Measurements from ENCODE around the gene USP22. TPM values are rescaled to one million over a fixed set of nuclear protein-coding genes. Genes with fewer than 3 reads are reported as not detected.

Gene USP22
- total and polyA plus RNA-seq, 9 donors: 75.2 to 246 (median 197) TPM

DNA sequence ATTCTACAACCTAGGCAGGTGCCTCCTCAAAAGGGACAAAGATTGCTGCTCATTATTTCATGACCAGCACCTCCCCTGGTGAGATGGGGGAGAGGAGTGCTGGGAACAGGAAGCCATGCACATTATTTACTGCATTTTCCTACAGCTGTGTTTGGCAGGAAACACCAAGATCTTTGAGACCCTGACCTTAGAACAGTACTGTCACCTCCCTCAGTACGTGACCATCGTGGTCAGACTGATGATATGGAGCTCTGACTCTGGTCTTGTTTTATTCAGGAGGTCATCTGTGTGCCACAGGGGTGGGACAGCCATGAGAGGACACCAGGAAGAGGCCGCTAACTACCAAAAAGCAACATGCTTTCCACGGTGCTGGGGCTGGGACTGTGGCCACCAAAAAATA, 37.4 kb downstream of the USP22 start:
- WGBS, 3 donors: 33 to 50% (median 35%) methylated on average over 4 of the region's 4 CpGs
- no peaks in the 10 kb centered on the region for H3K9me3 ChIP-seq
- no peak overlapping the region for H3K4me3 ChIP-seq
- no peaks in the 10 kb centered on the region for H3K27me3 ChIP-seq
- intact Hi-C loops (cut with DNase I): no loop called here
- no peaks in the 10 kb centered on the region for H3K36me3 ChIP-seq
- DNase-seq: peak in 1 of 5 donors; percentile 13
- no peak for TF ChIP-seq CTCF (IDR thresholded peaks at IDR 0.05)
- H3K4me1 ChIP-seq (ENCODE audit: insufficient read depth): peaks cover 1% of the 10 kb centered on the region
- no peak overlapping the region for H3K27ac ChIP-seq

- DNase-seq: peak in 2 of 5 donors; percentile 28 to 51
- WGBS, 3 donors: 56 to 69% (median 64%) methylated on average over 26 of the region's 26 CpGs
- Histone ChIP-seq H3K9me3 (no peaks in the 10 kb centered on the region), H3K27ac (no peak overlapping the region), H3K4me3 (no peak overlapping the region), H3K4me1 (ENCODE audit: insufficient read depth) (peaks cover 5% of the 10 kb centered on the region), H3K36me3 (no peaks in the 10 kb centered on the region), H3K27me3 (no peaks in the 10 kb centered on the region)
- TF ChIP-seq EP300 (IDR thresholded peaks at IDR 0.05): no peak
- TF ChIP-seq CTCF (IDR thresholded peaks at IDR 0.05): no peak
- no peak for TF ChIP-seq POLR2A (IDR thresholded peaks at IDR 0.05)
- intact Hi-C loops (cut with DNase I): no loop called here
Measured at GRCh38 chr17:21004016-21004930, 38.5 kb downstream of the USP22 start.

GRCh38 chr17:21003007-21003621, 39.7 kb downstream of the USP22 start:
- Histone ChIP-seq H3K9me3 (no peaks in the 10 kb centered on the region), H3K4me1 (ENCODE audit: insufficient read depth) (peaks cover 15% of the 10 kb centered on the region), H3K36me3 (no peaks in the 10 kb centered on the region), H3K4me3 (no peak overlapping the region), H3K27ac (no peak overlapping the region), H3K27me3 (no peaks in the 10 kb centered on the region)
- no peak for TF ChIP-seq POLR2A (IDR thresholded peaks at IDR 0.05)
- no peak for TF ChIP-seq CTCF (IDR thresholded peaks at IDR 0.05)
- TF ChIP-seq EP300 (IDR thresholded peaks at IDR 0.05): no peak
- peak in 1 of 5 donors; percentile 30 for DNase-seq
- intact Hi-C loops (cut with DNase I): no loop called here
- 56 to 72% (median 68%) methylated on average over 11 of the region's 11 CpGs for WGBS, 3 donors

DNA sequence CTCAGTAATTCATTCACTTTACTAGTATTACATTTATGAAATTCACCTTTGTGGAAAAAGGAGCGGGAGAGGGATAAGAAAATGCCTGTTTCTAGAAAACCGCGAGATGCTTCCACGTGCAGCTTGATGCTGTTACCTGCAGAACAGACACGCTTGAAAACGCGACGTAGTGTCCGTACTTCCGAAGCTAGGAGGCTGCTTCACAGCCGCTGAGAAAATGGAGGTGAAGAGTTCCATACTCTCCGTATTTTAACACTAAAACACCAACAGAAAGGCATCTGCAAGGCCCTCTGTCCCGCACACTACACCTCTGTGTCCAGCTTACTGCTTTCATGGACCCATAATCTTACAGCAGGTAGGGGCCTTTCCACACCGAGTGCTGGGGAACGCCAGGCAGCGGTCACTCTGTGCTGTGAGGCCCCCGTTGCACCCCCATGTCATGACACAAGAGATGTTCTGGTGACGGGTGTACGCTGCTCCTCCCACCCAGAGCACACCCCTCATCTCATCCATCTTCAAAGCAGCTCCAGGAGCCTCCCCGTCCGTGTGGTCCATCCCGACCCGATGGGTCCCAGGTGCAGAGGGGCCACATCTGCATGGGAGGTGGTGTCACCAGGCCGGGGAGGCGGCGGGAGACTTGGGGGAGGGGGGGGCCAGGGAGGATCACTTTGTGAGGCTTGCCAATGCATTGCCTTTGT, 40.4 kb downstream of the USP22 start:
- Histone ChIP-seq H3K4me3 (no peak overlapping the region), H3K36me3 (no peaks in the 10 kb centered on the region), H3K27me3 (no peaks in the 10 kb centered on the region), H3K27ac (no peak overlapping the region), H3K9me3 (no peaks in the 10 kb centered on the region), H3K4me1 (ENCODE audit: insufficient read depth) (peaks cover 17% of the 10 kb centered on the region)
- intact Hi-C loops (cut with DNase I): no loop called here
- TF ChIP-seq EP300 (IDR thresholded peaks at IDR 0.05): no peak
- TF ChIP-seq POLR2A (IDR thresholded peaks at IDR 0.05): no peak
- TF ChIP-seq CTCF (IDR thresholded peaks at IDR 0.05): no peak
- peak in 1 of 5 donors; percentile 37 for DNase-seq
- 73 to 83% (median 77%) methylated on average over 26 of the region's 26 CpGs for WGBS, 3 donors
